Liver (tissue), 3 donors: ENCODE results near the gene LRCOL1.

Experiments used
- EGR1 ChIP-seq, 2 donors: IDR thresholded peaks; 2 replicates each; pipeline ENCODE4 v1.6.1; 2016 to 2018; ENCODE audit warnings: antibody characterized with exemption in 2 of 2, low read depth in 2 of 2
- GABPA ChIP-seq, 2 donors: IDR thresholded peaks in 1 of 2; conservative IDR thresholded peaks in 1 of 2; 2 replicates each; pipeline ENCODE4 v1.6.1; 2016; ENCODE audit warnings: antibody characterized with exemption in 2 of 2, mild to moderate bottlenecking in 1 of 2, moderate library complexity in 1 of 2
- RAD21 ChIP-seq, 2 donors: IDR thresholded peaks; 2 replicates each; pipeline ENCODE4 v1.6.1; 2016; ENCODE audit warnings: antibody characterized with exemption in 2 of 2, mild to moderate bottlenecking in 2 of 2
- TAF1 ChIP-seq: conservative IDR thresholded peaks from 2 replicates; pipeline ENCODE4 v1.6.1; 2016; ENCODE audit warnings: antibody characterized with exemption, mild to moderate bottlenecking
- TF ChIP-seq, protein P1 (sequence below): IDR thresholded peaks from 2 replicates; pipeline ENCODE4 v1.6.1; 2016; ENCODE audit warnings: antibody characterized with exemption
- TF ChIP-seq, protein P2 (sequence below): IDR thresholded peaks from 2 replicates; pipeline ENCODE4 v1.6.1; 2016; ENCODE audit warnings: antibody characterized with exemption
- TF ChIP-seq, protein P3 (sequence below): fragments of 150-350 bp; IDR thresholded peaks from 2 replicates; pipeline ENCODE4 v1.5.1; 2017; ENCODE audit warnings: improper control_type of control experiment, low read depth, low read length; ENCODE audit not compliant: missing input control
- TF ChIP-seq, protein P4 (sequence below): IDR thresholded peaks from 2 replicates; pipeline ENCODE4 v1.6.1; 2016; ENCODE audit warnings: antibody characterized with exemption
- TF ChIP-seq, protein P5 (sequence below): IDR thresholded peaks from 2 replicates; pipeline ENCODE4 v1.6.1; 2016; ENCODE audit warnings: antibody characterized with exemption, mild to moderate bottlenecking
- donor health status: healthy.
- donor health status: healthy.

DNA sequence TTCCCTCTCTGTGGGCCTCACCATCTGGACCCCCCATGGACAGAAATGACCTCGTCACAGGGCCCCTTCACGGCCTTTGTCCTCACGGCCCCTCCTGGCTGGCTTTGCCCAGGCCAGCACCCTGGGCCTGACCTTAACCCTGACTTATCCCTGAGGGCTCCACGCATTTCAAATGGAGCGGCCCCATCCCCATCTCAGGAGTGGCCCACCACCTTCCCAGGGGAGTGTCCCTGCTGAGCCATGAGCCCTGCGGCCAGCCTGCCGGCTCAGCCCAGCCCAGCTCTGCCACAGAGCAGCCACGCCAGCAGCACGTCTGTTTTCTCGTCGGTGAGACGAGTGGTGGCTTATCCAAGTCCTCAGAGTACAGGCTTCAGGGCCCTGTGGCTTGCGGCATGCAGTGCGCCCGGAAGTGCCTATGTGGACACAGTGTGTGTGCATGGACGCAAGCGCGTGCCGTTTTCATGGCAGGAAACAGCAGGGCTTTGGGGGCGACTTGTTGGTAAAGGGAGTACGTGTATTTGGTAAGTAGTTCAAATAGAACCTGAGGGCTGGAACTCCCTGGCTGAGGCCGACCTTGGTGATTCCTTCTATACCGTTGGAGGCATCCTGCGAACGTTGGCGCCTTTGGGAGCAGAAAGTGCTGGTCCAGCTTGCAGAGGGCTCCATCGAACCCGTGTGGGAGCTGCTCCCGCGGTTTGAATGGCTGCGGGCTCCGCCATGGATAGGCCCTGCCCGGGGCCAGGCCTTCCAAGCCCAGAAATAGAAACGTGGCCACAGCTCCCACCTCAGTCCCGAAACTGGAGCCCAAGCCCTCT, 52.1 kb downstream of the LRCOL1 start:
- TF ChIP-seq, protein P1, sequence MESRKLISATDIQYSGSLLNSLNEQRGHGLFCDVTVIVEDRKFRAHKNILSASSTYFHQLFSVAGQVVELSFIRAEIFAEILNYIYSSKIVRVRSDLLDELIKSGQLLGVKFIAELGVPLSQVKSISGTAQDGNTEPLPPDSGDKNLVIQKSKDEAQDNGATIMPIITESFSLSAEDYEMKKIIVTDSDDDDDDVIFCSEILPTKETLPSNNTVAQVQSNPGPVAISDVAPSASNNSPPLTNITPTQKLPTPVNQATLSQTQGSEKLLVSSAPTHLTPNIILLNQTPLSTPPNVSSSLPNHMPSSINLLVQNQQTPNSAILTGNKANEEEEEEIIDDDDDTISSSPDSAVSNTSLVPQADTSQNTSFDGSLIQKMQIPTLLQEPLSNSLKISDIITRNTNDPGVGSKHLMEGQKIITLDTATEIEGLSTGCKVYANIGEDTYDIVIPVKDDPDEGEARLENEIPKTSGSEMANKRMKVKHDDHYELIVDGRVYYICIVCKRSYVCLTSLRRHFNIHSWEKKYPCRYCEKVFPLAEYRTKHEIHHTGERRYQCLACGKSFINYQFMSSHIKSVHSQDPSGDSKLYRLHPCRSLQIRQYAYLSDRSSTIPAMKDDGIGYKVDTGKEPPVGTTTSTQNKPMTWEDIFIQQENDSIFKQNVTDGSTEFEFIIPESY = no peak
- TF ChIP-seq, protein P2, sequence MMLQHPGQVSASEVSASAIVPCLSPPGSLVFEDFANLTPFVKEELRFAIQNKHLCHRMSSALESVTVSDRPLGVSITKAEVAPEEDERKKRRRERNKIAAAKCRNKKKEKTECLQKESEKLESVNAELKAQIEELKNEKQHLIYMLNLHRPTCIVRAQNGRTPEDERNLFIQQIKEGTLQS = no peak
- TF ChIP-seq, protein P3, sequence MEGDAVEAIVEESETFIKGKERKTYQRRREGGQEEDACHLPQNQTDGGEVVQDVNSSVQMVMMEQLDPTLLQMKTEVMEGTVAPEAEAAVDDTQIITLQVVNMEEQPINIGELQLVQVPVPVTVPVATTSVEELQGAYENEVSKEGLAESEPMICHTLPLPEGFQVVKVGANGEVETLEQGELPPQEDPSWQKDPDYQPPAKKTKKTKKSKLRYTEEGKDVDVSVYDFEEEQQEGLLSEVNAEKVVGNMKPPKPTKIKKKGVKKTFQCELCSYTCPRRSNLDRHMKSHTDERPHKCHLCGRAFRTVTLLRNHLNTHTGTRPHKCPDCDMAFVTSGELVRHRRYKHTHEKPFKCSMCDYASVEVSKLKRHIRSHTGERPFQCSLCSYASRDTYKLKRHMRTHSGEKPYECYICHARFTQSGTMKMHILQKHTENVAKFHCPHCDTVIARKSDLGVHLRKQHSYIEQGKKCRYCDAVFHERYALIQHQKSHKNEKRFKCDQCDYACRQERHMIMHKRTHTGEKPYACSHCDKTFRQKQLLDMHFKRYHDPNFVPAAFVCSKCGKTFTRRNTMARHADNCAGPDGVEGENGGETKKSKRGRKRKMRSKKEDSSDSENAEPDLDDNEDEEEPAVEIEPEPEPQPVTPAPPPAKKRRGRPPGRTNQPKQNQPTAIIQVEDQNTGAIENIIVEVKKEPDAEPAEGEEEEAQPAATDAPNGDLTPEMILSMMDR = no peak
- TF ChIP-seq, protein P4, sequence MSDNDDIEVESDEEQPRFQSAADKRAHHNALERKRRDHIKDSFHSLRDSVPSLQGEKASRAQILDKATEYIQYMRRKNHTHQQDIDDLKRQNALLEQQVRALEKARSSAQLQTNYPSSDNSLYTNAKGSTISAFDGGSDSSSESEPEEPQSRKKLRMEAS = no peak
- no peak for TF ChIP-seq RAD21 (IDR thresholded peaks at IDR 0.05)
- no peak for TF ChIP-seq EGR1 (IDR thresholded peaks at IDR 0.05; ENCODE audit: low read depth in 2 of 2)
- TF ChIP-seq TAF1 = no peak
- TF ChIP-seq, protein P5, sequence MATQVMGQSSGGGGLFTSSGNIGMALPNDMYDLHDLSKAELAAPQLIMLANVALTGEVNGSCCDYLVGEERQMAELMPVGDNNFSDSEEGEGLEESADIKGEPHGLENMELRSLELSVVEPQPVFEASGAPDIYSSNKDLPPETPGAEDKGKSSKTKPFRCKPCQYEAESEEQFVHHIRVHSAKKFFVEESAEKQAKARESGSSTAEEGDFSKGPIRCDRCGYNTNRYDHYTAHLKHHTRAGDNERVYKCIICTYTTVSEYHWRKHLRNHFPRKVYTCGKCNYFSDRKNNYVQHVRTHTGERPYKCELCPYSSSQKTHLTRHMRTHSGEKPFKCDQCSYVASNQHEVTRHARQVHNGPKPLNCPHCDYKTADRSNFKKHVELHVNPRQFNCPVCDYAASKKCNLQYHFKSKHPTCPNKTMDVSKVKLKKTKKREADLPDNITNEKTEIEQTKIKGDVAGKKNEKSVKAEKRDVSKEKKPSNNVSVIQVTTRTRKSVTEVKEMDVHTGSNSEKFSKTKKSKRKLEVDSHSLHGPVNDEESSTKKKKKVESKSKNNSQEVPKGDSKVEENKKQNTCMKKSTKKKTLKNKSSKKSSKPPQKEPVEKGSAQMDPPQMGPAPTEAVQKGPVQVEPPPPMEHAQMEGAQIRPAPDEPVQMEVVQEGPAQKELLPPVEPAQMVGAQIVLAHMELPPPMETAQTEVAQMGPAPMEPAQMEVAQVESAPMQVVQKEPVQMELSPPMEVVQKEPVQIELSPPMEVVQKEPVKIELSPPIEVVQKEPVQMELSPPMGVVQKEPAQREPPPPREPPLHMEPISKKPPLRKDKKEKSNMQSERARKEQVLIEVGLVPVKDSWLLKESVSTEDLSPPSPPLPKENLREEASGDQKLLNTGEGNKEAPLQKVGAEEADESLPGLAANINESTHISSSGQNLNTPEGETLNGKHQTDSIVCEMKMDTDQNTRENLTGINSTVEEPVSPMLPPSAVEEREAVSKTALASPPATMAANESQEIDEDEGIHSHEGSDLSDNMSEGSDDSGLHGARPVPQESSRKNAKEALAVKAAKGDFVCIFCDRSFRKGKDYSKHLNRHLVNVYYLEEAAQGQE = no peak
- TF ChIP-seq GABPA (IDR thresholded peaks at IDR 0.05 in 1 of 2, conservative IDR thresholded peaks at IDR 0.05 in 1 of 2) = no peak
